Gastrocnemius medialis (tissue), 4 donors: ENCODE data around the gene ZNF880.

ENCODE experiments used
- POLR2A ChIP-seq, 2 donors: fragments of 450-650 bp; IDR thresholded peaks; one replicate each; pipeline ENCODE4 v1.6.1; 2017; ENCODE audit warnings: antibody characterized with exemption in 2 of 2, mild to moderate bottlenecking in 2 of 2, moderate library complexity in 2 of 2
- TF ChIP-seq, protein P1 (sequence below), 5 experiments: fragments of 450-650 bp in 3 of 5; fragments of 200-600 bp in 2 of 5; sonication (generic) in 2 of 5; IDR thresholded peaks in 4 of 5; conservative IDR thresholded peaks in 1 of 5; 1 replicate in 4 of 5; 2 replicates in 1 of 5; pipeline ENCODE4 v1.5.1; 2016 to 2019; ENCODE audit warnings: antibody characterized with exemption in 5 of 5, mild to moderate bottlenecking in 3 of 5, moderate library complexity in 3 of 5

DNA sequence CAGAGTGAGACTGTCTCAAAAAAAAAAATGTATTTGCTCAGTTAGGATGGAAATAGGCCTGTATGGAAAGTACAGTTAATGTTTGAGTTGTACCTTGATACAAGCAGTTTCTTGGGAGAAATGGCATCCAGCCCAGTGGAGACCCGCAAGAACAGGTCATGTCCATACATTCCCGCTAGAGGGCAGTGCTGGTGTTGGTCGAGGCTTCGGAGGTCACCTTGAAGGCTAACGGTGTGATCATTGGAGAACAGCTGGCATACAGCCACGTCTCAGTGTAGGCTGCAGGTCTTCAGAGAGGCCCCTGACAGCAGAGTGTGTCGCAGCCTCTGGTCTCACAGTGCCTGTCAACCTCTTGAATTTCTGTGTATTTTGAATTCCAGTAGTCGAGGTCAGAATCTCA, 26.2 kb upstream of the ZNF880 start:
- TF ChIP-seq, protein P1, sequence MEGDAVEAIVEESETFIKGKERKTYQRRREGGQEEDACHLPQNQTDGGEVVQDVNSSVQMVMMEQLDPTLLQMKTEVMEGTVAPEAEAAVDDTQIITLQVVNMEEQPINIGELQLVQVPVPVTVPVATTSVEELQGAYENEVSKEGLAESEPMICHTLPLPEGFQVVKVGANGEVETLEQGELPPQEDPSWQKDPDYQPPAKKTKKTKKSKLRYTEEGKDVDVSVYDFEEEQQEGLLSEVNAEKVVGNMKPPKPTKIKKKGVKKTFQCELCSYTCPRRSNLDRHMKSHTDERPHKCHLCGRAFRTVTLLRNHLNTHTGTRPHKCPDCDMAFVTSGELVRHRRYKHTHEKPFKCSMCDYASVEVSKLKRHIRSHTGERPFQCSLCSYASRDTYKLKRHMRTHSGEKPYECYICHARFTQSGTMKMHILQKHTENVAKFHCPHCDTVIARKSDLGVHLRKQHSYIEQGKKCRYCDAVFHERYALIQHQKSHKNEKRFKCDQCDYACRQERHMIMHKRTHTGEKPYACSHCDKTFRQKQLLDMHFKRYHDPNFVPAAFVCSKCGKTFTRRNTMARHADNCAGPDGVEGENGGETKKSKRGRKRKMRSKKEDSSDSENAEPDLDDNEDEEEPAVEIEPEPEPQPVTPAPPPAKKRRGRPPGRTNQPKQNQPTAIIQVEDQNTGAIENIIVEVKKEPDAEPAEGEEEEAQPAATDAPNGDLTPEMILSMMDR (IDR thresholded peaks at IDR 0.05 in 4 of 5, conservative IDR thresholded peaks at IDR 0.05 in 1 of 5) = peak in 2 of 5 experiments; percentile 30 to 41
- TF ChIP-seq POLR2A (IDR thresholded peaks at IDR 0.05) = no peak
